ENCODE measurements around the gene IL4. TPM values are rescaled to one million over a fixed set of nuclear protein-coding genes. Genes with fewer than 3 reads are reported as not detected.
A peak's percentile ranks its signal among the peaks of the same experiment; 100 is the strongest.

The IL4 gene
- total and polyA plus RNA-seq, 9 of the 15 experiments (the other 6 are each of a cell fraction or from before 2014, with no cell fraction given): 0.22 to 0.62 TPM; not detected in 7

- TF ChIP-seq DEAF1 (CRISPR knock-in tag; IDR thresholded peaks at IDR 0.05) (no peak), MED1 (CRISPR knock-in tag; IDR thresholded peaks at IDR 0.05; ENCODE audit: borderline replicate concordance) (no peak), ZNF311 (CRISPR knock-in tag; IDR thresholded peaks at IDR 0.05) (0 out of 2 replicates have a peak, but pooled peaks have one; percentile 16), HDAC2 (IDR thresholded peaks at IDR 0.05) (0 out of 2 replicates have a peak, but pooled peaks have one; percentile 21), NCOR1 (IDR thresholded peaks at IDR 0.05) (peak; percentile 78), E2F4 (CRISPR knock-in tag; IDR thresholded peaks at IDR 0.05; ENCODE audit: low read depth) (no peak), SNAPC5 (CRISPR knock-in tag; IDR thresholded peaks at IDR 0.05) (no peak), SMARCE1 (IDR thresholded peaks at IDR 0.05) (peak; percentile 51; the same call in 1 of the 2 replicates), NCOA1 (IDR thresholded peaks at IDR 0.05; ENCODE audit: low read depth) (no peak), SIX5 (IDR thresholded peaks at IDR 0.05; ENCODE audit: borderline replicate concordance in 1 of 2, insufficient read depth in 1 of 2, low read depth in 1 of 2, low read length in 2 of 2) (no peak), U2AF1 (optimal IDR thresholded peaks at IDR 0.05; ENCODE audit: low read depth, low read length) (no peak), ID3 (CRISPR knock-in tag; IDR thresholded peaks at IDR 0.05) (no peak), ID3 (tag; IDR thresholded peaks at IDR 0.05) (no peak), FOXK2 (conservative IDR thresholded peaks at IDR 0.05 in 1 of 2, IDR thresholded peaks at IDR 0.05 in 1 of 2; ENCODE audit: low read depth in 2 of 2) (no peak), NUFIP1 (IDR thresholded peaks at IDR 0.05; ENCODE audit: partially characterized antibody) (no peak), SP2 (IDR thresholded peaks at IDR 0.05; ENCODE audit: extremely low read depth, low read depth, low read length, poor library complexity, severe bottlenecking) (no peak), ZNF512 (tag; IDR thresholded peaks at IDR 0.05) (no peak)
Observed at GRCh38 chr5:132684491-132684890, 10.7 kb downstream of the IL4 start (continued).

Data from K562 (cell line).